ENCODE data around the gene MBNL1. TPM values are rescaled to one million over a fixed set of nuclear protein-coding genes. Genes with fewer than 3 reads are reported as not detected.

MBNL1 gene
- total and polyA plus RNA-seq, 8 donors, result 25.7 to 379 (median 155) TPM

DNA sequence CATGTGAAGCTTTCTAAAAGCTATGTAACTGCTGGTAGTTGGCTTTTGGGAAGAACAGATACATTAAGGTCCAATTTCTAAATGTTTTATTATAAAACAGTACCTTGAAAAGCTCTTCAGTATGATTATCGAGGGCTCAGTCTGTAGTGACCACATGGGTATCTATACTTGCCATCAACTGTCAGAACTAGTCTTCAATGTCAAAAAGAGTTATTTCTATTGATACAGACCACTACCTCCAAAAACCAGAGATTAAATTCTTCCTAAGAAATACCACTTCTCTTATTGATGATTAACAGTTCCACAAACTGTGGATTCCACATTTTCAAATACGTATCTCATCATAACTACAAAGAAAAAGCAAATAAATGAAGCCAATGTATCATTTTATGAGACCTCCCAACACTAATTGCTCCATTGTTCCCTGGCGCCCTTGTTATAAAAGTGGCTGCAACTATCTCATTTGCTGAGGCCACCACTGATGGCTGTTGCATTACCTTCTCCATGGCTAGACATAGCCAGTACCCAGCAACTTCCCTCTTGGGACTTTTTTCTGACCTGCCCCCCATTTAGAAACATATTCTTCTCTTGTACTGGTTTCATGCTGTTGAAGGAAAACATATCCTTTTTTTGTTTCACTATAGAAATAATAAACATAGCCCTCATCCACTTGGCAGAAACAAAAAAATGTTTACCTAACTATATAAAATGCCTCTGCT lies 33.9 kb upstream of the MBNL1 start:
- Histone ChIP-seq H3K27me3 (no peaks in the 10 kb centered on the region), H3K9me3 (no peaks in the 10 kb centered on the region), H3K36me3 (no peaks in the 10 kb centered on the region), H3K4me1 (peaks cover 0 to 3% (median 0%) of the 10 kb centered on the region in 4 donors), H3K4me3 (no peak overlapping the region), H3K27ac (no peak overlapping the region)
- DNase-seq, result no peak
- WGBS, 5 donors, result 94 to 99% (median 96%) methylated on average over 3 of the region's 3 CpGs
- intact Hi-C loops (cut with DNase I; ENCODE audit: low total_unique reads), result no loop called here
- no peak for TF ChIP-seq POLR2A (IDR thresholded peaks at IDR 0.05)
- TF ChIP-seq POLR2AphosphoS5 (IDR thresholded peaks at IDR 0.05), result no peak
- TF ChIP-seq EP300 (IDR thresholded peaks at IDR 0.05), result no peak
- TF ChIP-seq, protein P1, sequence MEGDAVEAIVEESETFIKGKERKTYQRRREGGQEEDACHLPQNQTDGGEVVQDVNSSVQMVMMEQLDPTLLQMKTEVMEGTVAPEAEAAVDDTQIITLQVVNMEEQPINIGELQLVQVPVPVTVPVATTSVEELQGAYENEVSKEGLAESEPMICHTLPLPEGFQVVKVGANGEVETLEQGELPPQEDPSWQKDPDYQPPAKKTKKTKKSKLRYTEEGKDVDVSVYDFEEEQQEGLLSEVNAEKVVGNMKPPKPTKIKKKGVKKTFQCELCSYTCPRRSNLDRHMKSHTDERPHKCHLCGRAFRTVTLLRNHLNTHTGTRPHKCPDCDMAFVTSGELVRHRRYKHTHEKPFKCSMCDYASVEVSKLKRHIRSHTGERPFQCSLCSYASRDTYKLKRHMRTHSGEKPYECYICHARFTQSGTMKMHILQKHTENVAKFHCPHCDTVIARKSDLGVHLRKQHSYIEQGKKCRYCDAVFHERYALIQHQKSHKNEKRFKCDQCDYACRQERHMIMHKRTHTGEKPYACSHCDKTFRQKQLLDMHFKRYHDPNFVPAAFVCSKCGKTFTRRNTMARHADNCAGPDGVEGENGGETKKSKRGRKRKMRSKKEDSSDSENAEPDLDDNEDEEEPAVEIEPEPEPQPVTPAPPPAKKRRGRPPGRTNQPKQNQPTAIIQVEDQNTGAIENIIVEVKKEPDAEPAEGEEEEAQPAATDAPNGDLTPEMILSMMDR (IDR thresholded peaks at IDR 0.05), result no peak

DNA sequence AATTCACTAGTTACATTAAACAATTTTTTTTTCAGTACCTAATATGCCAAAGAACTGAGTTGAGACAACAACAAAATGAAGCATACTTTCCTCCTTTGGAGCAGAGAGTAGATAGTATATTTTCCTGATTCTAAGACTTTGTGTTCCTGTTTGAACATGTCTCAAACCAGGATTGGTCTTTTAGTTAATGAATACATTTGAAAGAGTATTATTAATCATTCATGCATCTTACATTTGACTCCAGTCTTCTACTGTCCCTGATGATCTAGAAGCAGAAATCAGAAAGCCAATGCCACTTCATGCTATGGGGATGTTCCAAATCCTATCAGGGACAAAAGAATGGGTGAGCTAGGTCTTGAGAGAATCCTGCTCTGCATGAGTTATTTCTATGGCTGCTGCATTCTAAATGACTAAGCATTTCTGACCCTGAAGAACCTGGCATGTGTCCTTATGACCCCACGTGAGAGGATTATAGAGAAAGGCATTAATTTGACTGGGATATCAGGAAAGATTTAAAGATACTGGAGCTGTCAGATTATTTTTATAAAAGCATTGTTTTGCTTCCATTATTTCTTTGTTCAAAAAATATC lies 32.9 kb upstream of the MBNL1 start:
- Histone ChIP-seq H3K27ac (no peak overlapping the region), H3K36me3 (no peaks in the 10 kb centered on the region), H3K9me3 (no peaks in the 10 kb centered on the region), H3K27me3 (no peaks in the 10 kb centered on the region), H3K4me3 (no peak overlapping the region), H3K4me1 (peaks cover 0 to 4% (median 2%) of the 10 kb centered on the region in 4 donors)
- WGBS, 5 donors, result 65 to 76% (median 71%) methylated on average over 1 of the region's 1 CpG
- DNase-seq, result no peak
- no peak for TF ChIP-seq EP300 (IDR thresholded peaks at IDR 0.05)
- TF ChIP-seq, protein P1 (IDR thresholded peaks at IDR 0.05), result no peak
- TF ChIP-seq POLR2A (IDR thresholded peaks at IDR 0.05), result no peak
- no peak for TF ChIP-seq POLR2AphosphoS5 (IDR thresholded peaks at IDR 0.05)
- intact Hi-C loops (cut with DNase I; ENCODE audit: low total_unique reads), result no loop called here

DNA sequence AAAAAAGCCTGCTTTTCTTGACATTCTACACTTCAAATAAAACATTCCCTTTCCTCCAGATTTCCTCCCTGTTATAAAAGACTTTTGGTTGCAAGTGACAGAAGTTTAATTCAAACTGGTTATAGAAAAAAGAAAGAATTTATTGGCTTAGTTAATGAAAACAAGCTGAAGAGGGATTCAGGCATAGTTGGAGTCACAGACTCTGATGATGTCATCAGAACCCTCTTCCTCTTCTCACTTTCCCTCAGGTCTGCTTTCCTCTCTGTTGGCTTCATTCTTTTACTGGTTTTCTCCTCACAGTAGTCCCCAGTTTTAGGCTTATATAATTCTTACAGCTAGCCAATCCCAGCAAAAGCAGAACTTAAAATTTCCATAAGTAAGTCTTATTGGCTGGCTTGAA lies 32.0 kb upstream of the MBNL1 start:
- Histone ChIP-seq H3K36me3 (no peaks in the 10 kb centered on the region), H3K27me3 (no peaks in the 10 kb centered on the region), H3K4me1 (peaks cover 0 to 13% (median 6%) of the 10 kb centered on the region in 4 donors), H3K27ac (no peak overlapping the region), H3K4me3 (no peak overlapping the region), H3K9me3 (no peaks in the 10 kb centered on the region)
- intact Hi-C loops (cut with DNase I; ENCODE audit: low total_unique reads), result no loop called here
- TF ChIP-seq POLR2AphosphoS5 (IDR thresholded peaks at IDR 0.05) (no peak), EP300 (IDR thresholded peaks at IDR 0.05) (no peak), POLR2A (IDR thresholded peaks at IDR 0.05) (no peak)
- TF ChIP-seq, protein P1 (IDR thresholded peaks at IDR 0.05), result no peak
- no peak for DNase-seq

DNA sequence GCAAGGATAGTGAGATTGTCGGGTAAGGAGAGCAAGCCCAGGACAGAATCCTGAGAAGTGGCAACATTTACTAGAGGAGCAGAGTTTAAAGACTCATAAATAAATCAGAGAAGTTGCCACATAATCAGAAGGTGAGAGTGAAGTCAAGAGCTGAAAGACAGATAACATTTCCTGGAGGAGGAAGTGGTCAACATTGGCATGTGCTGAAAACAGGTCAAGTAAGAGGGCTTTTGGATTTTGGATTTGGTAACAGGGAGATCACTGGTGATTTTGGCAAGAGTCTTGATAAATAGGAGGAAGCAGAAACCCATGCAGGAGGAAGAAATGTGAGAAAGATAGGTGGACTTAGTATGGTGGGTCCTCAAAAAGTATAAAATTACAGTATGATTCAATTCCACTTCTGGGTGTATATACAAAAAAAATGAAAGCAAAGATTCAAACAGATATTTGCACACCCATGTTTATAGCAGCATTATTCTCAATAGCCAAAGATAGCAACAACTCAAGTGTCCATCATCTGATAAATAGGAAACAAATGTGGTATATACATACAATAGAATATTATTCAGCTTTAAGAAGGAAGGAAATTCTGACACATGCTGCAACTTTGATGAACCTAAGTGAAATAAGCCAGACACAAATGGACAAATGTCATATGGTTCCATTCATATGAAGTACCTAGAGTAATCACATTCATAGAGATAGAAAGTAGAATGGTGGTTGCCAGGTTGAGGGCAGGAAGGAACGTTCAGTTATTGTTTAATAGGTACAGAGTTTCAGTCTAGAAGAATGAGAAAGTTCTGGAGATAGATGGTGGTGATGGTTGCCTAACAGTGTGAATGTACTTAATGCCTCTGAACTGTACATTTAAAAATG lies 27.3 kb upstream of the MBNL1 start:
- WGBS, 5 donors, result 44 to 62% (median 60%) methylated on average over 2 of the region's 2 CpGs
- TF ChIP-seq POLR2AphosphoS5 (IDR thresholded peaks at IDR 0.05) (no peak), POLR2A (IDR thresholded peaks at IDR 0.05) (no peak), EP300 (IDR thresholded peaks at IDR 0.05) (no peak)
- TF ChIP-seq, protein P1 (IDR thresholded peaks at IDR 0.05), result no peak
- intact Hi-C loops (cut with DNase I; ENCODE audit: low total_unique reads), result no loop called here
- H3K9me3 ChIP-seq, result no peaks in the 10 kb centered on the region
- H3K4me1 ChIP-seq, result peaks cover 0 to 33% (median 11%) of the 10 kb centered on the region in 4 donors
- no peak overlapping the region for H3K4me3 ChIP-seq
- H3K36me3 ChIP-seq, result no peaks in the 10 kb centered on the region
- H3K27me3 ChIP-seq, result no peaks in the 10 kb centered on the region
- H3K27ac ChIP-seq, result peak overlapping the region in 3 of 5 donors; percentile 8 to 74 (median 11)
- peak in 1 of 2 donors; percentile 14 for DNase-seq
